Measurements from ENCODE around the gene PRKAR2B. TPM values are rescaled to one million over a fixed set of nuclear protein-coding genes. Genes with fewer than 3 reads are reported as not detected.

The PRKAR2B gene
- total and polyA plus RNA-seq, 2 experiments from 2014 or later: 48.8 to 50.6 TPM

DNA sequence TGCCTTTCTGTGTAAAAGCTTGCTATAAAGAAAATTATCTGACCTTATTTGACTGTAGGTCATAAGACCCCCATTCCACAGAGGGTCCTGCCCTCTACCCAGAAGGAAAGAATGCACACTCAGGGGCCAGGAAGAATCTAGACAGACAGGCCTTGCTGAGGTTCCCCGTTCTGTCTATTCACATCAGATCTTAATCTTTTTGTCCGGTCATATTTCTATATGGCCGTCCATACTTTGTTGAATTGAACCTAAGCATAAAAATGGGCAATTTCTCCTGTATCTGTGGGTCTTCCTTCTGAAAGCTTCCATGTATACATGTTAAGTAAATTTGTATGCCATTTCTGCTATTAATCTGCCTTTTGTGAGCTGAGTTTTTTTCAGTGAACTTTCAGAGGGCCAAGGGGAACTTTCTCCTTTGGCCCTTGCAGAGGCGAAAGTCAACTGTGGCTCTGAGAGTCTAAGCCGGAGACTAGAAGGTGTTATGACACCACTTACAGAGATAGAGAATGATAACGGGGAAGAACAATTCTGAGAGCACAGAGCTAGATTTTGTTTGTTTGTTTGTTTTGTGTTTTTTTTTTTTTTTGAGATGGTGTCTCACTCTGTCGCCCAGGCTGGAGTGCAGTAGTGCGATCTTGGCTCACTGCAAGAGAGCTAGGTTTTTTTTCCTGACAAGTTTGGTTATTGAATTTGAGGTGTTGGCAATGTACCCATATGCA, 11.6 kb upstream of the PRKAR2B start (continued):
- TF ChIP-seq, protein P1, sequence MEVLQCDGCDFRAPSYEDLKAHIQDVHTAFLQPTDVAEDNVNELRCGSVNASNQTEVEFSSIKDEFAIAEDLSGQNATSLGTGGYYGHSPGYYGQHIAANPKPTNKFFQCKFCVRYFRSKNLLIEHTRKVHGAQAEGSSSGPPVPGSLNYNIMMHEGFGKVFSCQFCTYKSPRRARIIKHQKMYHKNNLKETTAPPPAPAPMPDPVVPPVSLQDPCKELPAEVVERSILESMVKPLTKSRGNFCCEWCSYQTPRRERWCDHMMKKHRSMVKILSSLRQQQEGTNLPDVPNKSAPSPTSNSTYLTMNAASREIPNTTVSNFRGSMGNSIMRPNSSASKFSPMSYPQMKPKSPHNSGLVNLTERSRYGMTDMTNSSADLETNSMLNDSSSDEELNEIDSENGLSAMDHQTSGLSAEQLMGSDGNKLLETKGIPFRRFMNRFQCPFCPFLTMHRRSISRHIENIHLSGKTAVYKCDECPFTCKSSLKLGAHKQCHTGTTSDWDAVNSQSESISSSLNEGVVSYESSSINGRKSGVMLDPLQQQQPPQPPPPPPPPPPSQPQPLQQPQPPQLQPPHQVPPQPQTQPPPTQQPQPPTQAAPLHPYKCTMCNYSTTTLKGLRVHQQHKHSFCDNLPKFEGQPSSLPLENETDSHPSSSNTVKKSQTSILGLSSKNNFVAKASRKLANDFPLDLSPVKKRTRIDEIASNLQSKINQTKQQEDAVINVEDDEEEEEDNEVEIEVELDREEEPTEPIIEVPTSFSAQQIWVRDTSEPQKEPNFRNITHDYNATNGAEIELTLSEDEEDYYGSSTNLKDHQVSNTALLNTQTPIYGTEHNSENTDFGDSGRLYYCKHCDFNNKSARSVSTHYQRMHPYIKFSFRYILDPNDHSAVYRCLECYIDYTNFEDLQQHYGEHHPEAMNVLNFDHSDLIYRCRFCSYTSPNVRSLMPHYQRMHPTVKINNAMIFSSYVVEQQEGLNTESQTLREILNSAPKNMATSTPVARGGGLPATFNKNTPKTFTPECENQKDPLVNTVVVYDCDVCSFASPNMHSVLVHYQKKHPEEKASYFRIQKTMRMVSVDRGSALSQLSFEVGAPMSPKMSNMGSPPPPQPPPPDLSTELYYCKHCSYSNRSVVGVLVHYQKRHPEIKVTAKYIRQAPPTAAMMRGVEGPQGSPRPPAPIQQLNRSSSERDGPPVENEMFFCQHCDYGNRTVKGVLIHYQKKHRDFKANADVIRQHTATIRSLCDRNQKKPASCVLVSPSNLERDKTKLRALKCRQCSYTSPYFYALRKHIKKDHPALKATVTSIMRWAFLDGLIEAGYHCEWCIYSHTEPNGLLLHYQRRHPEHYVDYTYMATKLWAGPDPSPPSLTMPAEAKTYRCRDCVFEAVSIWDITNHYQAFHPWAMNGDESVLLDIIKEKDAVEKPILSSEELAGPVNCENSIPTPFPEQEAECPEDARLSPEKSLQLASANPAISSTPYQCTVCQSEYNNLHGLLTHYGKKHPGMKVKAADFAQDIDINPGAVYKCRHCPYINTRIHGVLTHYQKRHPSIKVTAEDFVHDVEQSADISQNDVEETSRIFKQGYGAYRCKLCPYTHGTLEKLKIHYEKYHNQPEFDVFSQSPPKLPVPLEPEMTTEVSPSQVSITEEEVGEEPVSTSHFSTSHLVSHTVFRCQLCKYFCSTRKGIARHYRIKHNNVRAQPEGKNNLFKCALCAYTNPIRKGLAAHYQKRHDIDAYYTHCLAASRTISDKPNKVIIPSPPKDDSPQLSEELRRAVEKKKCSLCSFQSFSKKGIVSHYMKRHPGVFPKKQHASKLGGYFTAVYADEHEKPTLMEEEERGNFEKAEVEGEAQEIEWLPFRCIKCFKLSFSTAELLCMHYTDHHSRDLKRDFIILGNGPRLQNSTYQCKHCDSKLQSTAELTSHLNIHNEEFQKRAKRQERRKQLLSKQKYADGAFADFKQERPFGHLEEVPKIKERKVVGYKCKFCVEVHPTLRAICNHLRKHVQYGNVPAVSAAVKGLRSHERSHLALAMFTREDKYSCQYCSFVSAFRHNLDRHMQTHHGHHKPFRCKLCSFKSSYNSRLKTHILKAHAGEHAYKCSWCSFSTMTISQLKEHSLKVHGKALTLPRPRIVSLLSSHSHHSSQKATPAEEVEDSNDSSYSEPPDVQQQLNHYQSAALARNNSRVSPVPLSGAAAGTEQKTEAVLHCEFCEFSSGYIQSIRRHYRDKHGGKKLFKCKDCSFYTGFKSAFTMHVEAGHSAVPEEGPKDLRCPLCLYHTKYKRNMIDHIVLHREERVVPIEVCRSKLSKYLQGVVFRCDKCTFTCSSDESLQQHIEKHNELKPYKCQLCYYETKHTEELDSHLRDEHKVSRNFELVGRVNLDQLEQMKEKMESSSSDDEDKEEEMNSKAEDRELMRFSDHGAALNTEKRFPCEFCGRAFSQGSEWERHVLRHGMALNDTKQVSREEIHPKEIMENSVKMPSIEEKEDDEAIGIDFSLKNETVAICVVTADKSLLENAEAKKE (CRISPR knock-in tag; IDR thresholded peaks at IDR 0.05): no peak

DNA sequence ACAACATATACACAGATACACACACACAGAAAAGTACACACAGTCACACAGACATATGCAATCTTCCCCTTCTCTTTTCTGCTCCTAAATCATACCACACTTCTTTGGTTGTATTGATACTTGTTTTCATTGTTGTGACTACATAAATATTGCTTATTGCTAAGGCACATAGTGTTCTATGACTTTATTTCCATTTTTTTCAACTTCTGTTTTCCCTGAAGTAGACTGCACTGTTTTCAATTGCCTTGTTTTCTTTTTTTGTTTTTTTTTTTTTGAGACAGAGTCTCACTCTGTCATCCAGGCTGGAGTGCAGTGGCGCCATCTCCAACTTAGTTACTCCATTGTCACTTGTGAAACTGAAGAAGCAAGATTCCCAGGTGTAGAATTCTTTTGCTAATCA, 10.0 kb upstream of the PRKAR2B start:
- H3K27ac ChIP-seq (ENCODE audit: low read depth): no peak overlapping the region
- no peaks in the 10 kb centered on the region; the same call in 1 of the 2 replicates for H3K9me2 ChIP-seq (ENCODE audit: insufficient read depth)
- no peaks in the 10 kb centered on the region for H3K27me3 ChIP-seq (ENCODE audit: insufficient read depth)
- H3F3A ChIP-seq (replicated peaks; ENCODE audit: low read depth): no peaks in the 10 kb centered on the region
- Mint-ChIP-seq H3K36me3 (ENCODE audit: low read depth) (no peaks in the 10 kb centered on the region), H3K9me3 (peaks cover 2% of the 10 kb centered on the region; the same call in 1 of the 3 replicates), H3K4me3 (no peak overlapping the region), H3K27ac (no peak overlapping the region), H3K4me1 (no peaks in the 10 kb centered on the region), H3K27me3 (ENCODE audit: insufficient read depth, low read depth, poor library complexity) (peaks cover 1% of the 10 kb centered on the region)
- DNase-seq (ENCODE audit: low spot score) (no peak), ATAC-seq (no peak)
- H2AFZ ChIP-seq: no peak overlapping the region
- H3K79me2 ChIP-seq (replicated peaks; ENCODE audit: insufficient read depth): no peaks in the 10 kb centered on the region
- H3K4me2 ChIP-seq: no peak overlapping the region
- H3K36me3 ChIP-seq (ENCODE audit: insufficient read depth): 0 out of 2 replicates have a peak, but pooled peaks cover 3% of the 10 kb centered on the region
- no peaks in the 10 kb centered on the region for H3K4me1 ChIP-seq (ENCODE audit: insufficient read depth)
- H3K4me3 ChIP-seq: no peak overlapping the region
- H4K20me1 ChIP-seq (replicated peaks; ENCODE audit: insufficient read depth): no peaks in the 10 kb centered on the region
- TF ChIP-seq, protein P2, sequence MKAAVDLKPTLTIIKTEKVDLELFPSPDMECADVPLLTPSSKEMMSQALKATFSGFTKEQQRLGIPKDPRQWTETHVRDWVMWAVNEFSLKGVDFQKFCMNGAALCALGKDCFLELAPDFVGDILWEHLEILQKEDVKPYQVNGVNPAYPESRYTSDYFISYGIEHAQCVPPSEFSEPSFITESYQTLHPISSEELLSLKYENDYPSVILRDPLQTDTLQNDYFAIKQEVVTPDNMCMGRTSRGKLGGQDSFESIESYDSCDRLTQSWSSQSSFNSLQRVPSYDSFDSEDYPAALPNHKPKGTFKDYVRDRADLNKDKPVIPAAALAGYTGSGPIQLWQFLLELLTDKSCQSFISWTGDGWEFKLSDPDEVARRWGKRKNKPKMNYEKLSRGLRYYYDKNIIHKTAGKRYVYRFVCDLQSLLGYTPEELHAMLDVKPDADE (IDR thresholded peaks at IDR 0.05): no peak
- TF ChIP-seq EZH2phosphoT487 (IDR thresholded peaks at IDR 0.05; ENCODE audit: unreplicated experiment): no peak
- no peak for TF ChIP-seq NANOG (IDR thresholded peaks at IDR 0.05; ENCODE audit: borderline replicate concordance)
- no peak for TF ChIP-seq JUNB (IDR thresholded peaks at IDR 0.05; ENCODE audit: unreplicated experiment)
- TF ChIP-seq ZNF114 (CRISPR knock-in tag; IDR thresholded peaks at IDR 0.05): no peak
- TF ChIP-seq, protein P3, sequence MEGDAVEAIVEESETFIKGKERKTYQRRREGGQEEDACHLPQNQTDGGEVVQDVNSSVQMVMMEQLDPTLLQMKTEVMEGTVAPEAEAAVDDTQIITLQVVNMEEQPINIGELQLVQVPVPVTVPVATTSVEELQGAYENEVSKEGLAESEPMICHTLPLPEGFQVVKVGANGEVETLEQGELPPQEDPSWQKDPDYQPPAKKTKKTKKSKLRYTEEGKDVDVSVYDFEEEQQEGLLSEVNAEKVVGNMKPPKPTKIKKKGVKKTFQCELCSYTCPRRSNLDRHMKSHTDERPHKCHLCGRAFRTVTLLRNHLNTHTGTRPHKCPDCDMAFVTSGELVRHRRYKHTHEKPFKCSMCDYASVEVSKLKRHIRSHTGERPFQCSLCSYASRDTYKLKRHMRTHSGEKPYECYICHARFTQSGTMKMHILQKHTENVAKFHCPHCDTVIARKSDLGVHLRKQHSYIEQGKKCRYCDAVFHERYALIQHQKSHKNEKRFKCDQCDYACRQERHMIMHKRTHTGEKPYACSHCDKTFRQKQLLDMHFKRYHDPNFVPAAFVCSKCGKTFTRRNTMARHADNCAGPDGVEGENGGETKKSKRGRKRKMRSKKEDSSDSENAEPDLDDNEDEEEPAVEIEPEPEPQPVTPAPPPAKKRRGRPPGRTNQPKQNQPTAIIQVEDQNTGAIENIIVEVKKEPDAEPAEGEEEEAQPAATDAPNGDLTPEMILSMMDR (conservative IDR thresholded peaks at IDR 0.05; ENCODE audit: low read depth in 2 of 2): no peak
- no peak for TF ChIP-seq CREB1 (CRISPR knock-in tag; IDR thresholded peaks at IDR 0.05; ENCODE audit: low read depth)
- no peak for TF ChIP-seq STAT1 (IDR thresholded peaks at IDR 0.05; ENCODE audit: unreplicated experiment)
- no peak for TF ChIP-seq ZNF331 (CRISPR knock-in tag; IDR thresholded peaks at IDR 0.05; ENCODE audit: low read depth)
- no peak for TF ChIP-seq POLR2AphosphoS5 (IDR thresholded peaks at IDR 0.05; ENCODE audit: low read depth)
- TF ChIP-seq, protein P4, sequence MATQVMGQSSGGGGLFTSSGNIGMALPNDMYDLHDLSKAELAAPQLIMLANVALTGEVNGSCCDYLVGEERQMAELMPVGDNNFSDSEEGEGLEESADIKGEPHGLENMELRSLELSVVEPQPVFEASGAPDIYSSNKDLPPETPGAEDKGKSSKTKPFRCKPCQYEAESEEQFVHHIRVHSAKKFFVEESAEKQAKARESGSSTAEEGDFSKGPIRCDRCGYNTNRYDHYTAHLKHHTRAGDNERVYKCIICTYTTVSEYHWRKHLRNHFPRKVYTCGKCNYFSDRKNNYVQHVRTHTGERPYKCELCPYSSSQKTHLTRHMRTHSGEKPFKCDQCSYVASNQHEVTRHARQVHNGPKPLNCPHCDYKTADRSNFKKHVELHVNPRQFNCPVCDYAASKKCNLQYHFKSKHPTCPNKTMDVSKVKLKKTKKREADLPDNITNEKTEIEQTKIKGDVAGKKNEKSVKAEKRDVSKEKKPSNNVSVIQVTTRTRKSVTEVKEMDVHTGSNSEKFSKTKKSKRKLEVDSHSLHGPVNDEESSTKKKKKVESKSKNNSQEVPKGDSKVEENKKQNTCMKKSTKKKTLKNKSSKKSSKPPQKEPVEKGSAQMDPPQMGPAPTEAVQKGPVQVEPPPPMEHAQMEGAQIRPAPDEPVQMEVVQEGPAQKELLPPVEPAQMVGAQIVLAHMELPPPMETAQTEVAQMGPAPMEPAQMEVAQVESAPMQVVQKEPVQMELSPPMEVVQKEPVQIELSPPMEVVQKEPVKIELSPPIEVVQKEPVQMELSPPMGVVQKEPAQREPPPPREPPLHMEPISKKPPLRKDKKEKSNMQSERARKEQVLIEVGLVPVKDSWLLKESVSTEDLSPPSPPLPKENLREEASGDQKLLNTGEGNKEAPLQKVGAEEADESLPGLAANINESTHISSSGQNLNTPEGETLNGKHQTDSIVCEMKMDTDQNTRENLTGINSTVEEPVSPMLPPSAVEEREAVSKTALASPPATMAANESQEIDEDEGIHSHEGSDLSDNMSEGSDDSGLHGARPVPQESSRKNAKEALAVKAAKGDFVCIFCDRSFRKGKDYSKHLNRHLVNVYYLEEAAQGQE (IDR thresholded peaks at IDR 0.05; ENCODE audit: unreplicated experiment): no peak
- no peak for TF ChIP-seq EZH2 (IDR thresholded peaks at IDR 0.05; ENCODE audit: low read depth, unreplicated experiment)

Measured in GM23338 (cell line).